ENCODE results near the gene RNF126.

The RNF126 gene

DNA sequence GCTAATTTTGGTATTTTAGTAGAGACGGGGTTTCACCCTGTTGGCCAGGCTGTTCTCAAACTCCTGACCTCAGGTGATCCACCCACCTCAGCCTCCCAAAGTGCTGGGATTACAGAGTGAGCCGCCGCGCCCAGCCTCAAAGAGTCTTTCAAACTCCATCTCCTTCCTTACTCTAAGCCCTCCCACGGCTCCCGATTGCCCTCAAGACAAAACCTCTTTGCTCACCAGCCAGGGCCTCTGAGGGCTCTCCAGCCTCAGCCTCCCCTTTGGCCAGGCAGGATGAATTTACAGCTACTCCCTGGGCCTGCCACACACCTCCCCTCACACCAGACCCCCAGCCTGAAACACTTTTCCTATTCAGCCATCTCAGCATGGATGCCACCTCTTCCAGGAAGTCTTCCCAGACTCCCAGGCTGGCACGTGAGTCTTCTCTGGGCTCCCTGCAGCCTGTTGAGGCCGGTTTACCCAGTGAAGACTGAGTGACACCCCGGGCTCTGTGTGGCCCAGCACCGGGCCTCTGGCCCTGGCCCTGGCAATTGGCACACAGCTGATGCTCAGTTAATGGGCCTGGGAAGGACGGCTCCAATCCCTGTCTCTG, 24.7 kb upstream of the RNF126 start:
- Histone ChIP-seq H3K4me3 (no peak overlapping the region), H3K27ac (no peak overlapping the region)

DNA sequence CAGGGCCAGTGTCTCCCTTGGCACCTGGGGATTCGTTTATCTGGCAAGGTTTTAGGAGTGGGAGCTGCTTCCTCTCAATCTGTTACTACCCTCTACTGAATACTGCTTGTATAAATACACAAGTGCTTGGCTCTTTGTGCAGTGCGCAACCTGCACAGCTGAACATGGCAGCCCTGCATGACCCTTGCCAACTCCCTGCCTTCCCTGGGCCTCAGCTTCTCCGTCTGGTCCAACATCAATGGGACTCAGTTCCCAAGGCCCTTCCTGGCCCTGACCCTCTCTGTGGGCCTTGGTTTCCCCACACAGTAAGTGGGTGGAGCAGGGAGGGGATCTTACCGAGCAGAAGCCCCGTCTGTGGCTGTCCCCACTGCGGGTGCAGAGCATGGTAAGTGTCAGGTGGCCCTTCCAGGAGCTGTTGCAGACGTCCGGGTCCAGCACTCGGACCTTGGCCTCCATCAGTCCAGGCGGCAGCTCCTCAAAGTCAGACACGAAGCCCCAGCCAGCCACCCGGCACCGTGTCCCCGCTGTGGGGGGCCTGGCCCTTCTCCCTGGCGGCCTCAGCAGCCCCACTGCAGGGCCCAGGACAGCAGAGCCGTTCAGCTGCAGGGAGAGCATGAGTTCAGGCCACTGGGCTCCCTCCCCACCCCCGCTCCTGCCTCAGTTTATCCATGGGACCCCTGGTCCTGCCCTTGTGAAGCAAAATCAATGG, 23.7 kb upstream of the RNF126 start:
- no peak overlapping the region for H3K27ac ChIP-seq
- H3K4me3 ChIP-seq = no peak overlapping the region

DNA sequence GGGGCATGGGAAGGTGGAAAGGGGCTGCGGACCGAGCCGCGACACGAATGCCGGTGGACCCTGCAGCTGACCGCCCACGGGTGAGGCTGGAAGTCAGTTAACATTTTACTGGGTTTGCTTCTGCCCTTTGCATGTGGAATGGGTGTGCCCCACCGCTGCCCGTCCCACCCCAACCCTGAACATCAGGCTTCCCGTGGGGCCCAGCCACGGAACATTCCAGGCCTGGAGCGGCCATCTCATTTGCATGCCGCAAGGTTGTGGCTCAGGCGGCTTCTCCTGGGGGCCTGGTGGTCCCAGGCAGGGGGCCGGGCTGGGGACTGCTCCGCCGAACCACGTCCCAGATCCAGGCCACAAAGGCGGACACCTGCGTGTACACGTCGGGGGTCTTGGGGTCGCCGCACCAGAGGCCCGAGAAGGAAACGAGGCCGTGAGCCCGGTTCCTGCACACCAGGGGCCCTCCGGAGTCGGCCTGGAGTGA, 22.5 kb upstream of the RNF126 start:
- no peak overlapping the region for H3K4me3 ChIP-seq

GRCh38 chr19:682678-683320, 19.8 kb upstream of the RNF126 start:
- Histone ChIP-seq H3K4me3 (no peak overlapping the region), H3K27ac (no peak overlapping the region)

More for the DNA sequence above, 22.5 kb upstream of the RNF126 start:
- H3K27ac ChIP-seq = no peak overlapping the region

DNA sequence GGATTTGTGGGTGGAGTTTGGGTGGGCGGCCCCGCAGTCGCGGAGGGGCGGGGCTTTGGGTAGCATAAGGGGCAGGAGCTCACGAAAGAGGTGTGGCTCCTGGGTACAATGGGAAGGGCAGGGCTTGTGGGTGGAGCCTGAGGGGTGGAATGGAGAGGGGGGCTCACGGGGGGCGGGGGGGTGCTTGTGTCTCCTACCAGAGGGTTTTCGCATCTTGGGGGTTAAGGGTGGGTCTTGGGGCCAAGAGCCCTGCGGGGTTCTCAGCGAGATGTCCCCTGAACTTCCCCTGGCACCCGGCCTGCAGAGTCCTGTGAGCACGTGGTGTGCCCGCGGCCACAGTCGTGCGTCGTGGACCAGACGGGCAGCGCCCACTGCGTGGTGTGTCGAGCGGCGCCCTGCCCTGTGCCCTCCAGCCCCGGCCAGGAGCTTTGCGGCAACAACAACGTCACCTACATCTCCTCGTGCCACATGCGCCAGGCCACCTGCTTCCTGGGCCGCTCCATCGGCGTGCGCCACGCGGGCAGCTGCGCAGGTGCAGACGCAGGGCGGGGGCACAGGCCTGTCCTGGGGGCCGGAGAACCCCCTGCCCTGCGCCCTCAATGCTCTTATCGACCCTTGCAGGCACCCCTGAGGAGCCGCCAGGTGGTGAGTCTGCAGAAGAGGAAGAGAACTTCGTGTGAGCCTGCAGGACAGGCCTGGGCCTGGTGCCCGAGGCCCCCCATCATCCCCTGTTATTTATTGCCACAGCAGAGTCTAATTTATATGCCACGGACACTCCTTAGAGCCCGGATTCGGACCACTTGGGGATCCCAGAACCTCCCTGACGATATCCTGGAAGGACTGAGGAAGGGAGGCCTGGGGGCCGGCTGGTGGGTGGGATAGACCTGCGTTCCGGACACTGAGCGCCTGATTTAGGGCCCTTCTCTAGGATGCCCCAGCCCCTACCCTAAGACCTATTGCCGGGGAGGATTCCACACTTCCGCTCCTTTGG, 18.3 kb upstream of the RNF126 start:
- Histone ChIP-seq H3K27ac (peak overlapping the region in 19 of 21 experiments; percentile 9 to 99 (median 90)), H3K4me3 (peak overlapping the region; percentile 18 to 87 (median 67))

DNA sequence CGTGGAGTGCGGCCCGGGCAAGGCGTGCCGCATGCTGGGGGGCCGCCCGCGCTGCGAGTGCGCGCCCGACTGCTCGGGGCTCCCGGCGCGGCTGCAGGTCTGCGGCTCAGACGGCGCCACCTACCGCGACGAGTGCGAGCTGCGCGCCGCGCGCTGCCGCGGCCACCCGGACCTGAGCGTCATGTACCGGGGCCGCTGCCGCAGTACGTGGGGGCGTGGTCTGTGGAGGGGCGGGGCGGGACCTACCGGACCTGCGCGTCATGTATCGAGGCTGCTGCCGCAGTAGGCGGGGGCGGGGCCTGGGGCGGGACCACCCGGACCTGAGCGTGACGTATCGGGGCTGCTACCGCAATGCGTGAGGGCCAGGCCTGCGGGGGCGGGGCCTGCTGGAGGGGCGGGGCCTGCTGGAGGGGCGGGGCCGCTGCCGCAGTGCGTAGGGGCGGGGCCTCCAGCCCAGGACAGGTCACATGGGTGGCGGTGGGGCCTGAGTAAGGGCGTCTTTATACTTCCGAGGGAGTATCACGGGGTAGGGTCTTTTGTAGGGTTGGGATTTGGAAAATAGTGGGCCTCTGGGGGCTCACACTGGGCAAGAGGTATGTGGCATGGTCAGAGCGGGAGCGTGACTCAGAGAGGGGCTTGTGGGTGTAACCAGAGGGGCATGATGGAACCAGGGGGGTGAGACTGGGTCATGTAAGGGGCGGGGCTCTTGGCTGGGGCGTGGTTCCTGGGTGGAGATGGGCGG, 17.4 kb upstream of the RNF126 start:
- Histone ChIP-seq H3K27ac (peak overlapping the region; percentile 82 to 99 (median 92)), H3K4me3 (peak overlapping the region; percentile 47 to 87 (median 67))

DNA sequence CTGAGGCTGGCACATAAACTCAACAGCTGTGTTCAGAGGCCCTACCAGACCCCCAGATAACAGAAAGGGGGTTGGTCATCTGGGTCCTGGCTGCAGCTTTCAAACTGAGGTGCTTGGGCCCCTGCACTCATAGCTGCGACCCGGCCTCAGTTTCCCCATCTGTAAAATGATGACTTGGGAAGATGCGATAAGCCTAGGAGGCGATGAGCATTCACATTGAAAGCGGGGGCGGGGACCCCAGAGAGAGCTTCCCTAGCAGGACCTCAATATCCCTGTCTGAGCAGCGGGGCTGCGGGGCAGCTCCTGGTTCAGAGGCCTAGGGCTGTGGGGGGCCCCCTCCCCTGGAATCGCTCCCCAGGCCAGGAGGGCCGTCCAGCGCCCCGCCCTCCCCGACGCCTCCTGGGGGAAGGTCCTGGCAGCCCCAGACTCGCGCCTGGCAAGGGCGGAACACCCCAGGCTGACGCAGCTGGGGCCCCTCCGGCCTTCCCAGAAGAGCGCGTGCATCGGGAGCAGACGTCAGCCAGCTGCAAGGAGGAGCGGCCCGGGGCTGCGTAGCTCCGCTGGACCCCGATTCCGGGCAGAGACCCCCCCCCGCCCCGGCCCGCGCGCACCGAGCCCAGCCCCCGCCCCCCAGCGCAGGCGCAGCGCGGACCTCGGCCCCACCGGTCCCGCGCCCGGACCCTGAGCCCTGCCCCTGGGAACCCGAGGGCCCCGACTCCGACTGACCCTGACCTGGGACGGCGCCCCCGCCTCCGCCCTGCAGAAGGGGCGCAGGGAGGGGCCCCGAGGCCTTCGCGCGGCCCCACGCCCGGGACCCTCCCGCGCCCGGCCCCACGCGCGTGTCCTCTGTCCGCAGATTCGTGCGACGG, 16.6 kb upstream of the RNF126 start:
- Histone ChIP-seq H3K4me3 (peak overlapping the region; percentile 47 to 87 (median 67)), H3K27ac (peak overlapping the region; percentile 82 to 99 (median 92))

DNA sequence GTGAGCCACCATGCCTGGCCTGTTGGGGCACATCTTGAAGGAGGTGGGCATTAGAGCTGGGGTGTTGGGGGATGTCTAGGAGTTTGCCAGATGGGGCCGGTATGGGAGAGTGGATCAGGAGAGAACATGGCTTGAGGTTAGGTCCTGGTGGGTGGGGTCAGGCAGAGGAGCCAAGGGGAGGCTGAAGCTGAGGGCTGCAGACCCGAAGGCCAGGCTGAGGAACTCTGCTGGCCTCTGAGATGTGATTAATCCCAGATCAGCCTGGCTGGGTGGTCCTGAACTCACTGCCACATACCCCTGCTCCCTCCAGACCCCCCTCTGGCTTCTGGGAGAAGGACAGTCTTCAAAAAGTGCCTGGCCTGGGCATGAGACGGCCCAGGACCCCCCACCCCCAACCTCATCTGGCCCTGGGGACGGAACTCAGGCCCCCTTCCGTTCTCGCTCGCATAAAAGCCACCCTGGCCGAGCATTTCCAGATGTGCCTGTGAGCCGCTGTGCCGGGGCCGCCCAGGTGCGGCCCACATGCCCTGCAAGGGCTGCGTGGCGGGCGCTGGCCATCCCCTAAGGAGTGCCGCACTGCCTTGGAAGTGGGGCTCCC, 15.9 kb upstream of the RNF126 start:
- Histone ChIP-seq H3K4me3 (peak overlapping the region in 3 of 7 experiments; percentile 47 to 87 (median 58)), H3K27ac (peak overlapping the region in 14 of 21 experiments; percentile 85 to 99 (median 94))

DNA sequence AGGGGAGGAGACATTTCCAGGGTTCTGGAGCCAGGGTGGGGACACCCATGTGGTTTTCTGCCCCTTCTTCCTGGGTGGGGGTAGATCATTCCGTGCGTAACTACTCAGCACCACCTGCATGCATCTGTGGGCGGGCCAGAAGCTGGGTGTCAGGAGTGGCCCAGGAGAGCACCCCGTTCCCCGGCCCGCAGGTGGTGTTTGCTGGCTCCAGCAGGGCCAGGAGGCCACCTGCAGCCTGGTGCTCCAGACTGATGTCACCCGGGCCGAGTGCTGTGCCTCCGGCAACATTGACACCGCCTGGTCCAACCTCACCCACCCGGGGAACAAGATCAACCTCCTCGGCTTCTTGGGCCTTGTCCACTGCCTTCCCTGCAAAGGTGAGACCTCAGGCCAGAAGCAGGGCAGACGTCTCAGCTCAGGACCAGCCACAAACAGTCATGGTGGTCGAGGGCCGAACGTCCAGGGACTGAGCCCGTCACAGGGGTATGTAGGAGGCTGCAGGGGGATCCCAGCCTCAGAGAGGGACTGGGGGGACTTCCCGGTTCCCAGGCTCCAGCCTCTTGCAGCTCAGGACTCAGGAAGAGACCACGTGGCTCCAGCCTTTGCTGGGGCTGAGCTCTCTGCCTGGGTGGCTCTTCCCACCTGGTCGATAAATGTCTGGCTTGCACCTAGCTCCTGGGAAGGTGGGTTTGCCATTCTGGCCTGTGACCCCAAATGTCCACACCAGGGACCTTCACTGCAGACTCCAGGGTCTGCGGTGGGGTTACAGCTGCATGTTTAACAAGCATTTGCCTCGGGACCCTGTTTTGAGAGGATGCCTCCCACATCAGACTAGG, 14.8 kb upstream of the RNF126 start:
- peak overlapping the region in 17 of 21 experiments; percentile 42 to 99 (median 72) for H3K27ac ChIP-seq
- H3K4me3 ChIP-seq = peak overlapping the region in 6 of 7 experiments; percentile 20 to 43 (median 38)

- Histone ChIP-seq H3K4me3 (peak overlapping the region; percentile 20 to 43 (median 38)), H3K27ac (peak overlapping the region in 19 of 21 experiments; percentile 34 to 99 (median 71))
Observed at GRCh38 chr19:677201-677600, 14.2 kb upstream of the RNF126 start.

DNA sequence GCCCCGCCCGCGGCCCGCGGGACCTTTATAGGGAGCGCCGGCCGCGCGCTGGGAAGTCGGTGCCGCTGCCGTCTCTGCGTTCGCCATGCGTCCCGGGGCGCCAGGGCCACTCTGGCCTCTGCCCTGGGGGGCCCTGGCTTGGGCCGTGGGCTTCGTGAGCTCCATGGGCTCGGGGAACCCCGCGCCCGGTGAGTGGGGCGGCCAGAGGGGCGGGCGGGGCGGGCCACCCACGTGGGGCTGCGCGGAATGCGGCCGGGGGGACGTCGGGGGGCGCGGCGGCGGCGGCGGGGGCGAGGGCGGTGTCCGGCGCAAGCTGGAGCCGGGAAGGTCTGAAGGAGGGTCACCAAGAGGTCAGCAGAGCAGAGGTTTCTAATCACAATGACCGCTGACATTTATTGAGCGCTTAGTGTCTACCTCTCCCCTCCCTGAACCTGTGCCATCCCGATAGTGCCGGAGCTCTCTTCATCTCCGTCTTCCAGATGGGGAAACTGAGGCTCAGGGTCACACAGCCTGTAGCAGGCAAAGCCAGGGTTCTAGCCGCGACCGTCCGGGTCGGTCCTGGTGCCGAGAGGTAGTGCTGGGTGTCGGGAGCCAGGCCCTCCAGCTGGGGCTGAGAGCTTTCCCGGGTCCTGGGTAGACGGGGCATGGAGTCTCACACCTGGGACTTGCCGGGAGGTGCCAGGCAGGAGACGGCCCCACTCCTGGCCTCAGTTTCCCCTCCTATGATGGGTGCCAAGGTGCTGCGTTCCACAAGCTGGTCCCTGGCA, 13.5 kb upstream of the RNF126 start, which contains the start of gene FSTL3:
FSTL3 (plus strand) TSS at position 54 of the 767 bp plus-strand sequence; CDS start at position 86, 32 bp downstream.
- H3K4me3 ChIP-seq = peak within 1 kb of the TSS; percentile 20 to 43 (median 38)

DNA sequence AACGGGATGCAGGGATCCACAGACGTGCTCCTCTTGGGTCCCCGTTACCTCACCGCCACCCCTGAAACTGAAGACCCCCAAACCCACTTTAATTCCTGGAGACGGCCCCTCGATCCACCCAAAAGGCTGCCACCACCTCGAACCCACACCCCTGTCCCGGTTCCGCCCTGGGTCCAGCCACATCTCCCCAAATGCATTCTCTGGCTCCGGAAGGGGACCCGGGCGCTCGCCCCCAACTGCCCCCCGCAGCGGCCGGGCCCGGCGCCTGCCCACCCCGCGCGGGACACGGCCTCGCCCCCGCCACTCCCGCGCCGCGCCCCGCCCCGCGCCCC, 13.0 kb upstream of the RNF126 start:
- H3K27ac ChIP-seq = peak overlapping the region in 9 of 21 experiments; percentile 17 to 99 (median 60)
- peak overlapping the region in 4 of 7 experiments; percentile 32 to 43 (median 38) for H3K4me3 ChIP-seq

More for the DNA sequence above, 13.5 kb upstream of the RNF126 start, which contains the start of gene FSTL3:
- H3K27ac ChIP-seq = peak within 1 kb of the TSS in 19 of 21 experiments; percentile 34 to 99 (median 71)

- peak overlapping the region in 8 of 21 experiments; percentile 18 to 99 (median 54) for H3K27ac ChIP-seq
- H3K4me3 ChIP-seq = no peak overlapping the region
Observed at GRCh38 chr19:674282-675151, 11.5 kb upstream of the RNF126 start.

DNA sequence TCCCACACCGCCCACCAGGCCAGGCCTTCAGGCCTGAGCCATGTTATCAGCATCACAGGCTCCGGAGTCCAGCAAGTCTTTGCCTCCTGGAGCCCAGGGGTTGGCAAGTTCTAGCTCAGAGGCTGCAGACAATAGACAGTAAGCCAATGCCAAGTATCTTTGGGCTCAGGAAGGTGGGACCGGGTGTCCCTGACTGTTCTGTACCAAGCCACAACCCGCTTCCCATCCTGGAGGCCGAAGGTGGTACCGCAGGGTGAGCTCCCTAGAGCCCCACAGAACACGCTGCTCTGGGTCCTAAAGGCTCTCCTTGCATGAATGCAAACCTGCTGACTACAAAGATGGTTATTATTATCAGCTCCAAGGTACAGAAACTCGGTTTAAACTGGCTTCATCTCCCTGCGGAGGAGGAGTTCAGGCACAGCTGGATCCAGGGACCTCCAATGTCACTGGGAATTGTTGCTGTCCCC, 7.6 kb upstream of the RNF126 start:
- Histone ChIP-seq H3K4me3 (no peak overlapping the region), H3K27ac (no peak overlapping the region)
